Lung microvascular endothelial cell (primary cell): ENCODE data around the gene DENND5B. TPM values are rescaled to one million over a fixed set of nuclear protein-coding genes. Genes with fewer than 3 reads are reported as not detected.

Source experiments
- total RNA-seq: library from RNA; depleted of rRNA; stranded (reverse); fragments of >200 nt; gene quantifications from 2 replicates; pipeline ENCODE4 v1.2.1, GENCODE V29; 2014

The DENND5B gene
- total RNA-seq, 1 donor from 2014 or later = 5.8 TPM

Other genes starting within 250 kb of the DENND5B start
- gene ETFBKMT, start 68.6 kb upstream of the DENND5B start, total RNA-seq = 1.7 and 2.2 TPM in 2 replicates
- 7.8 and 15.1 TPM in 2 replicates for gene AMN1, start 137.9 kb upstream of the DENND5B start, total RNA-seq